D721Med (cell line): ENCODE results near the gene EFCAB9.

Source experiments
- DNase-seq: peaks from one replicate; pipeline ENCODE4 v3.0.0; 2011; ENCODE audit warnings: low spot score; ENCODE audit not compliant: insufficient read length
- FAIRE-seq: peaks from 2 replicates; lab custom pipeline; 2011; peaks lifted over from hg19 to GRCh38; lab: Jason Lieb, UNC
- CTCF ChIP-seq: IDR thresholded peaks from 2 replicates; pipeline ENCODE4 v1.5.1; 2012; ENCODE audit warnings: mild to moderate bottlenecking, control low read depth; ENCODE audit not compliant: insufficient read depth; ENCODE audit errors: missing control alignments

EFCAB9 gene

GRCh38 chr5:172229904-172230303, 35.9 kb downstream of the EFCAB9 start:
- no peak for TF ChIP-seq CTCF
- no peak for DNase-seq
- FAIRE-seq, result no peak

GRCh38 chr5:172234031-172234430, 40.1 kb downstream of the EFCAB9 start:
- no peak for TF ChIP-seq CTCF
- no peak for FAIRE-seq
- DNase-seq, result no peak

- no peak for DNase-seq
- no peak for TF ChIP-seq CTCF
- no peak for FAIRE-seq
Observed at GRCh38 chr5:172235132-172235780, 41.3 kb downstream of the EFCAB9 start.

GRCh38 chr5:172235827-172236736, 42.1 kb downstream of the EFCAB9 start:
- TF ChIP-seq CTCF, result no peak
- no peak for DNase-seq
- no peak for FAIRE-seq

GRCh38 chr5:172238334-172238733, 44.4 kb downstream of the EFCAB9 start:
- no peak for TF ChIP-seq CTCF
- FAIRE-seq (no peak), DNase-seq (no peak)

- FAIRE-seq (no peak), DNase-seq (no peak)
- no peak for TF ChIP-seq CTCF
Observed at GRCh38 chr5:172243302-172243701, 49.3 kb downstream of the EFCAB9 start.

- no peak for TF ChIP-seq CTCF
- DNase-seq (no peak), FAIRE-seq (no peak)
Observed at GRCh38 chr5:172245046-172245445, 51.1 kb downstream of the EFCAB9 start.
